Caco-2 (cell line): ENCODE data around the gene ACAD8. TPM values are rescaled to one million over a fixed set of nuclear protein-coding genes. Genes with fewer than 3 reads are reported as not detected.

Experiments used
- BruUV-seq: library from RNA; stranded (reverse); fragments of 400-500 nt; replicated peaks from 2 replicates; lab custom pipeline; 2021; lab: Mats Ljungman, UMichigan
- CTCF ChIA-PET: fragments of 300-600 bp; sonication (Branson Sonifier 250); formaldehyde crosslinking; loops from one replicate; lab custom pipeline; 2022; ENCODE audit warnings: antibody characterized with exemption; lab: Charles Lee
- POLR2A ChIA-PET: fragments of 300-600 bp; sonication (Branson Sonifier 250); formaldehyde crosslinking; loops from one replicate; lab custom pipeline; 2022; ENCODE audit warnings: antibody characterized with exemption; lab: Charles Lee
- DNase-seq, 2 experiments: peaks; one replicate each; pipeline versions ENCODE4 v3.0.0 to v3.0.0-alpha.2; 2020 to 2022
- H3K27me3 ChIP-seq: replicated peaks from 2 replicates; pipeline ENCODE4 v1.6.0; 2011; ENCODE audit warnings: low read length; ENCODE audit not compliant: control insufficient read depth, insufficient read depth
- H3K36me3 ChIP-seq: 2 replicates; pipeline ENCODE4 v1.5.1; 2011; ENCODE audit warnings: low read length; ENCODE audit not compliant: control insufficient read depth, insufficient read depth
- H3K4me1 ChIP-seq: fragments of 250-450 bp; sonication (Bioruptor Pico); 2 replicates; pipeline ENCODE4 v1.5.1; 2020; ENCODE audit warnings: mild to moderate bottlenecking
- H3K4me3 ChIP-seq: 2 replicates; pipeline ENCODE4 v1.5.1; 2011; ENCODE audit warnings: low read depth, mild to moderate bottlenecking, control low read depth, low read length
- H3K9me3 ChIP-seq: fragments of 250-450 bp; sonication (Bioruptor Pico); 2 replicates; pipeline ENCODE4 v1.5.1; 2020; ENCODE audit warnings: mild to moderate bottlenecking, moderate library complexity
- H3K27ac Mint-ChIP-seq: one replicate; pipeline ENCODE4 v1.8.0; 2022; ENCODE audit warnings: mixed read lengths; ENCODE audit not compliant: unreplicated experiment
- H3K27me3 Mint-ChIP-seq: one replicate; pipeline ENCODE4 v1.8.0; 2022; ENCODE audit warnings: mixed read lengths; ENCODE audit not compliant: insufficient read depth, unreplicated experiment
- H3K36me3 Mint-ChIP-seq: one replicate; pipeline ENCODE4 v1.8.0; 2022; ENCODE audit warnings: mild to moderate bottlenecking, mixed read lengths; ENCODE audit not compliant: insufficient read depth, unreplicated experiment
- H3K4me1 Mint-ChIP-seq: one replicate; pipeline ENCODE4 v1.8.0; 2022; ENCODE audit warnings: low read depth, mixed read lengths; ENCODE audit not compliant: unreplicated experiment
- H3K4me3 Mint-ChIP-seq: one replicate; pipeline ENCODE4 v1.8.0; 2022; ENCODE audit warnings: mild to moderate bottlenecking, moderate library complexity, mixed read lengths; ENCODE audit not compliant: unreplicated experiment
- H3K9me3 Mint-ChIP-seq: one replicate; pipeline ENCODE4 v1.8.0; 2022; ENCODE audit warnings: mixed read lengths; ENCODE audit not compliant: unreplicated experiment
- CTCF ChIP-seq, 2 experiments: fragments of 200-600 bp in 1 of 2; IDR thresholded peaks; 1 replicate in 1 of 2; 2 replicates in 1 of 2; pipeline versions ENCODE4 v1.5.1 to v1.8.0; 2011 to 2022; ENCODE audit warnings: antibody characterized with exemption in 1 of 2, control low read depth in 1 of 2, inconsistent platforms in 1 of 2, low read depth in 1 of 2, low read length in 1 of 2, mild to moderate bottlenecking in 1 of 2, moderate library complexity in 1 of 2; ENCODE audit not compliant: insufficient read depth in 1 of 2, severe bottlenecking in 1 of 2, unreplicated experiment in 1 of 2
- intact Hi-C: fragments of 100-400 bp; cut with micrococcal nuclease; formaldehyde crosslinking; loops from one replicate; pipeline ENCODE4 v1.10.0; 2022; ENCODE audit not compliant: unreplicated experiment
- total RNA-seq: library from RNA; stranded (reverse); gene quantifications from 2 replicates; pipeline ENCODE4 v1.2.3, GENCODE V29; 2022

Gene ACAD8
- total RNA-seq, 1 experiment from 2014 or later = 52.0 TPM

- H3K27ac Mint-ChIP-seq = peak overlapping the region; percentile 66
- no peaks in the 10 kb centered on the region for H3K27me3 ChIP-seq
- peak overlapping the region; percentile 76 for H3K4me3 ChIP-seq
- ChIA-PET POLR2A (interaction anchor here (0.6 to 1.3 kb wide), 6 partner anchors 20 to 746 kb away, joined by 3 to 5 read pairs (median 4); partner anchors contain the start of gene ACAD8), CTCF (interaction anchor here (0.5 to 2.8 kb wide), 7 partner anchors 13 to 175 kb away, joined by 3 to 14 read pairs (median 4); partner anchors contain the start of genes ACAD8, GLB1L3 and THYN1)
- H3K36me3 ChIP-seq = no peaks in the 10 kb centered on the region
- intact Hi-C loops = loop anchor here (1.0 to 2.0 kb wide), 2 partner anchors 20 to 28 kb away; partner anchors contain the start of genes ACAD8 and THYN1
- no peak for TF ChIP-seq CTCF (IDR thresholded peaks at IDR 0.05; ENCODE audit: insufficient read depth in 1 of 2, low read depth in 1 of 2, low read length in 1 of 2, severe bottlenecking in 1 of 2, unreplicated experiment in 1 of 2)
- peaks cover 15% of the 10 kb centered on the region for H3K36me3 Mint-ChIP-seq
- no peaks in the 10 kb centered on the region for H3K27me3 Mint-ChIP-seq
- H3K4me3 Mint-ChIP-seq = peak overlapping the region; percentile 84
- H3K9me3 Mint-ChIP-seq = no peaks in the 10 kb centered on the region
- no peaks in the 10 kb centered on the region for H3K9me3 ChIP-seq
- no TSS peak for BruUV-seq
- DNase-seq = peak in 1 of 2 experiments; percentile 50
- H3K4me1 ChIP-seq = peaks cover 19% of the 10 kb centered on the region
- peaks cover 18% of the 10 kb centered on the region for H3K4me1 Mint-ChIP-seq
These were observed 28.4 kb upstream of the ACAD8 start for GRCh38 chr11:134224710-134225664.

- Mint-ChIP-seq H3K4me1 (peaks cover 26% of the 10 kb centered on the region), H3K9me3 (no peaks in the 10 kb centered on the region), H3K27ac (no peak overlapping the region), H3K27me3 (no peaks in the 10 kb centered on the region), H3K4me3 (no peak overlapping the region), H3K36me3 (peaks cover 7% of the 10 kb centered on the region)
- Histone ChIP-seq H3K4me1 (peaks cover 19% of the 10 kb centered on the region), H3K36me3 (no peaks in the 10 kb centered on the region), H3K9me3 (no peaks in the 10 kb centered on the region), H3K27me3 (no peaks in the 10 kb centered on the region), H3K4me3 (no peak overlapping the region)
- POLR2A ChIA-PET = no interaction called here
- BruUV-seq = no TSS peak
- no peak for TF ChIP-seq CTCF (IDR thresholded peaks at IDR 0.05; ENCODE audit: insufficient read depth in 1 of 2, low read depth in 1 of 2, low read length in 1 of 2, severe bottlenecking in 1 of 2, unreplicated experiment in 1 of 2)
- no peak for DNase-seq
- CTCF ChIA-PET = no interaction called here
- intact Hi-C loops = no loop called here
These were observed 26.5 kb upstream of the ACAD8 start for GRCh38 chr11:134226806-134227325.

GRCh38 chr11:134228625-134229024 lies 24.7 kb upstream of the ACAD8 start:
- H3K4me1 Mint-ChIP-seq = peaks cover 15% of the 10 kb centered on the region
- Histone ChIP-seq H3K4me3 (no peak overlapping the region), H3K9me3 (no peaks in the 10 kb centered on the region), H3K27me3 (no peaks in the 10 kb centered on the region), H3K4me1 (peaks cover 7% of the 10 kb centered on the region), H3K36me3 (0 out of 2 replicates have a peak, but pooled peaks cover 1% of the 10 kb centered on the region)
- no peak for TF ChIP-seq CTCF (IDR thresholded peaks at IDR 0.05; ENCODE audit: insufficient read depth in 1 of 2, low read depth in 1 of 2, low read length in 1 of 2, severe bottlenecking in 1 of 2, unreplicated experiment in 1 of 2)
- ChIA-PET POLR2A (no interaction called here), CTCF (interaction anchor here (1.0 to 1.2 kb wide), 2 partner anchors 16 to 20 kb away, joined by 3 read pairs; no protein-coding TSS in a partner anchor)
- no peak overlapping the region for H3K4me3 Mint-ChIP-seq
- no peak for DNase-seq
- H3K27me3 Mint-ChIP-seq = no peaks in the 10 kb centered on the region
- H3K9me3 Mint-ChIP-seq = no peaks in the 10 kb centered on the region
- peaks cover 7% of the 10 kb centered on the region for H3K36me3 Mint-ChIP-seq
- no peak overlapping the region for H3K27ac Mint-ChIP-seq
- intact Hi-C loops = no loop called here
- BruUV-seq = no TSS peak
